ENCODE results near the gene FBXL16. TPM values are rescaled to one million over a fixed set of nuclear protein-coding genes. Genes with fewer than 3 reads are reported as not detected.

Gene FBXL16
- total and polyA plus RNA-seq, 2 of the 13 experiments (the other 11 are each of a cell fraction or from before 2014, with no cell fraction given), result 0.22 to 2.0 TPM

GRCh38 chr16:678858-679813 lies 26.5 kb downstream of the FBXL16 start (continued):
- TF ChIP-seq TIGD3 (CRISPR knock-in tag; IDR thresholded peaks at IDR 0.05; ENCODE audit: borderline replicate concordance), result no peak
- no peak for TF ChIP-seq ZNF34 (CRISPR knock-in tag; IDR thresholded peaks at IDR 0.05; ENCODE audit: borderline replicate concordance)
- TF ChIP-seq BCL3 (CRISPR knock-in tag; IDR thresholded peaks at IDR 0.05), result peak; percentile 39; the same call in 1 of the 2 replicates
- 0 out of 2 replicates have a peak, but pooled peaks have one; percentile 21 for TF ChIP-seq HIVEP1 (CRISPR knock-in tag; IDR thresholded peaks at IDR 0.05)
- no peak for TF ChIP-seq MAFK (conservative IDR thresholded peaks at IDR 0.05 in 1 of 2, IDR thresholded peaks at IDR 0.05 in 1 of 2; ENCODE audit: low read length in 2 of 2)
- TF ChIP-seq PATZ1 (CRISPR knock-in tag; IDR thresholded peaks at IDR 0.05), result peak; percentile 31; the same call in 1 of the 2 replicates
- no peak; the same call in 1 of the 2 replicates for TF ChIP-seq EEA1 (CRISPR knock-in tag; IDR thresholded peaks at IDR 0.05; ENCODE audit: borderline replicate concordance)
- no peak for TF ChIP-seq FOXP4 (CRISPR knock-in tag; IDR thresholded peaks at IDR 0.05)
- TF ChIP-seq ETV5 (CRISPR knock-in tag; IDR thresholded peaks at IDR 0.05; ENCODE audit: borderline replicate concordance), result peak; percentile 76; the same call in 1 of the 2 replicates
- no peak for TF ChIP-seq SMARCE1 (IDR thresholded peaks at IDR 0.05; ENCODE audit: borderline replicate concordance)
- TF ChIP-seq FOXO1 (CRISPR knock-in tag; IDR thresholded peaks at IDR 0.05), result no peak
- TF ChIP-seq RAD51 (IDR thresholded peaks at IDR 0.05; ENCODE audit: borderline replicate concordance), result no peak
- TF ChIP-seq ZNF18 (CRISPR knock-in tag; IDR thresholded peaks at IDR 0.05; ENCODE audit: insufficient replicate concordance), result no peak
- no peak for TF ChIP-seq KLF12 (CRISPR knock-in tag; IDR thresholded peaks at IDR 0.05; ENCODE audit: borderline replicate concordance)
- TF ChIP-seq ZNF691 (CRISPR knock-in tag; IDR thresholded peaks at IDR 0.05; ENCODE audit: borderline replicate concordance, low read depth), result no peak
- TF ChIP-seq ZFP41 (CRISPR knock-in tag; IDR thresholded peaks at IDR 0.05; ENCODE audit: borderline replicate concordance), result no peak
- TF ChIP-seq HDAC6 (IDR thresholded peaks at IDR 0.05; ENCODE audit: low read depth, low read length), result no peak
- TF ChIP-seq ZNF33B (CRISPR knock-in tag; IDR thresholded peaks at IDR 0.05), result peak; percentile 45; the same call in 1 of the 2 replicates
